Lung microvascular endothelial cell (primary cell): ENCODE results near the gene SLTM. TPM values are rescaled to one million over a fixed set of nuclear protein-coding genes. Genes with fewer than 3 reads are reported as not detected.

Experiments used
- total RNA-seq: library from RNA; depleted of rRNA; stranded (reverse); fragments of >200 nt; gene quantifications from 2 replicates; pipeline ENCODE4 v1.2.1, GENCODE V29; 2014

The SLTM gene
- total RNA-seq, 1 donor from 2014 or later = 50.6 TPM

Other genes starting within 250 kb of the SLTM start
- gene ADAM10, start 184.0 kb downstream of the SLTM start, total RNA-seq = 87.0 and 137 TPM in 2 replicates
- gene MINDY2, start 162.4 kb downstream of the SLTM start, total RNA-seq = 7.4 and 12.1 TPM in 2 replicates
- gene RNF111, start 54.0 kb upstream of the SLTM start, total RNA-seq = 13.5 and 18.7 TPM in 2 replicates
- gene CCNB2, start 171.5 kb upstream of the SLTM start, total RNA-seq = 5.0 and 20.0 TPM in 2 replicates